Lower lobe of right lung (tissue), 2 donors: Measurements from ENCODE around the gene SLC9A1. TPM values are rescaled to one million over a fixed set of nuclear protein-coding genes. Genes with fewer than 3 reads are reported as not detected.

Experiments
- ATAC-seq, 2 donors: fragments of 200-7000 bp; cut with Tn5 transposase; one replicate each; pipeline ENCODE4 v1.9.1; 2020 to 2022; ENCODE audit warnings: mild to moderate bottlenecking in 2 of 2, moderate library complexity in 2 of 2
- DNase-seq: peaks from one replicate; pipeline ENCODE4 v3.0.0-alpha.2; 2020
- H3K27ac ChIP-seq: fragments of 200-600 bp; one replicate; pipeline ENCODE4 v1.8.0; 2022
- H3K27me3 ChIP-seq: fragments of 200-600 bp; one replicate; pipeline ENCODE4 v1.8.0; 2022; ENCODE audit warnings: low read depth
- H3K36me3 ChIP-seq: fragments of 200-600 bp; one replicate; pipeline ENCODE4 v1.8.0; 2022; ENCODE audit warnings: mild to moderate bottlenecking
- H3K4me1 ChIP-seq: fragments of 200-600 bp; one replicate; pipeline ENCODE4 v1.8.0; 2022
- H3K4me3 ChIP-seq: fragments of 200-600 bp; one replicate; pipeline ENCODE4 v1.8.0; 2022; ENCODE audit warnings: mild to moderate bottlenecking
- H3K9me3 ChIP-seq: fragments of 200-600 bp; one replicate; pipeline ENCODE4 v1.8.0; 2022
- CTCF ChIP-seq: fragments of 200-600 bp; IDR thresholded peaks from one replicate; pipeline ENCODE4 v1.8.0; 2022; ENCODE audit warnings: antibody characterized with exemption, mild to moderate bottlenecking
- intact Hi-C: fragments of 100-400 bp; cut with DNase I; formaldehyde crosslinking; loops from one replicate; pipeline ENCODE4 v1.11.0; 2022
- total RNA-seq: library from RNA; stranded (reverse); fragmentation: NEBNext Ultra II Directional; extraction: Animal tissue kit (Norgen Biotek cat#: 25700); gene quantifications from one replicate; pipeline ENCODE4 v1.2.1, GENCODE V29; 2021
- donor health status: DM: no; HTN: yes; CAD: no; lungs with severe emphysema.

The SLC9A1 gene
- total RNA-seq, 1 donor from 2014 or later: 57.7 TPM

- Histone ChIP-seq H3K27me3 (no peaks in the 10 kb centered on the region), H3K4me3 (no peak overlapping the region), H3K9me3 (no peaks in the 10 kb centered on the region), H3K4me1 (peaks cover 4% of the 10 kb centered on the region), H3K36me3 (no peaks in the 10 kb centered on the region), H3K27ac (no peak overlapping the region)
- intact Hi-C loops: no loop called here
- ATAC-seq: no peak
- DNase-seq: no peak
- no peak for TF ChIP-seq CTCF
Observed at GRCh38 chr1:27166351-27166802, 11.5 kb upstream of the SLC9A1 start.

DNA sequence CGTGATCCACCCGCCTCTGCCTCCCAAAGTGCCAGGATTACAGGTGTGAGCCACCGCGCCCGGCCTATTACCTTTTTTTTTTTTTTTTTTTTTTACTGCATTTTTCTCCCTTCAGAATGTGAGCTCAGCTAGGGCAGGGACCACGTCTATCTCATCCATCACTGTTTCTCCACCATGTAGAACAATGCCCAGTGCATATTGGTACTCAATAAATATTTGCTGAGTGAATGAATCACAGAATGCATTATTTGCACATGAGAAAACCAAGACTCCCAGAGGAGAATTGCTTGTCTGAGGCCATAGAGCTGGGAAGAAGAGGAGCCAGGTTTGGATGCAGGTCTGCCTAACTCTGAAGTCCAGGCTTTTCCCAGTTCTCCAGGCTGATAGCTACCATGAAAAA is 8.2 kb upstream of the SLC9A1 start:
- Histone ChIP-seq H3K27me3 (no peaks in the 10 kb centered on the region), H3K36me3 (no peaks in the 10 kb centered on the region), H3K4me3 (no peak overlapping the region), H3K27ac (no peak overlapping the region), H3K9me3 (no peaks in the 10 kb centered on the region), H3K4me1 (peaks cover 6% of the 10 kb centered on the region)
- no peak for ATAC-seq
- no peak for DNase-seq
- TF ChIP-seq CTCF: no peak
- intact Hi-C loops: no loop called here

- no peak for DNase-seq
Observed at GRCh38 chr1:27162090-27162489, 7.2 kb upstream of the SLC9A1 start.

GRCh38 chr1:27161594-27161993 is 6.7 kb upstream of the SLC9A1 start:
- no peaks in the 10 kb centered on the region for H3K36me3 ChIP-seq
- ATAC-seq: peak in 1 of 2 donors; percentile 57

More at GRCh38 chr1:27162090-27162489, 7.2 kb upstream of the SLC9A1 start:
- H3K4me1 ChIP-seq: peaks cover 6% of the 10 kb centered on the region
- intact Hi-C loops: no loop called here
- no peaks in the 10 kb centered on the region for H3K9me3 ChIP-seq
- TF ChIP-seq CTCF: no peak
- H3K4me3 ChIP-seq: no peak overlapping the region
- no peak overlapping the region for H3K27ac ChIP-seq
- no peaks in the 10 kb centered on the region for H3K36me3 ChIP-seq
- ATAC-seq: peak in 1 of 2 donors; percentile 17
- no peaks in the 10 kb centered on the region for H3K27me3 ChIP-seq

DNA sequence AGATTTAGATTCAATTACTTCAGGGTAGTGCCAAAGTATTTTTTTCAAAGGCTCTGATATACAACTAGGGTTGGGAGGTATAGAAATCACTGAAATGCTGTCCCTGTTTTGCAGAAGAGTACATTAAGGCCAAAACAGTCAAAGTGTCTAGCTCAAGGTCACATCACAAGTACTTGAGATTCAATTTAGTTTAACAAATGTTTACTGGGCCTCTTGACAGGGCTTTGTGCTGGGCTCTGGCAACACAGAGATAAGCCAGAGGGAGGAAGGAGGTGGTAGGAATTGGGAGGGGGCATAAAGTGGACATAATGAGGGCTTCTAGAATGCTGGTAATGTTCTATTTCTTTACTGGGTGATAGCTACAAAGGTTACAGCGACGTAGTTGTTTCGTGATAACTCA is 2.3 kb upstream of the SLC9A1 start:
- Histone ChIP-seq H3K4me3 (no peak overlapping the region), H3K27me3 (no peaks in the 10 kb centered on the region), H3K36me3 (no peaks in the 10 kb centered on the region), H3K9me3 (no peaks in the 10 kb centered on the region), H3K27ac (no peak overlapping the region), H3K4me1 (peaks cover 37% of the 10 kb centered on the region)
- ATAC-seq: no peak
- intact Hi-C loops: no loop called here
- no peak for TF ChIP-seq CTCF
- DNase-seq: no peak

More at GRCh38 chr1:27161594-27161993, 6.7 kb upstream of the SLC9A1 start:
- no peaks in the 10 kb centered on the region for H3K27me3 ChIP-seq
- DNase-seq: no peak
- no peak overlapping the region for H3K27ac ChIP-seq
- intact Hi-C loops: no loop called here
- H3K9me3 ChIP-seq: no peaks in the 10 kb centered on the region
- no peak for TF ChIP-seq CTCF
- H3K4me1 ChIP-seq: peaks cover 6% of the 10 kb centered on the region
- no peak overlapping the region for H3K4me3 ChIP-seq
